Right lobe of liver (tissue), 6 donors: ENCODE results near the gene ANXA2R. TPM values are rescaled to one million over a fixed set of nuclear protein-coding genes. Genes with fewer than 3 reads are reported as not detected.
"Not testable (repeated sequence)": the region's sequence is repeated elsewhere in the genome, so short reads cannot be mapped to it uniquely, and the experiment has no call there.

Experiments
- ATAC-seq, 4 donors: fragments of 200-7000 bp; cut with Tn5 transposase; one replicate each; pipeline ENCODE4 v1.9.1; 2020; ENCODE audit warnings: mild to moderate bottlenecking in 4 of 4, moderate library complexity in 4 of 4
- DNase-seq, 3 donors: peaks; one replicate each; pipeline ENCODE4 v3.0.0-alpha.2; 2020
- H3K27ac ChIP-seq, 3 donors: fragments of 200-600 bp; one replicate each; pipeline ENCODE4 v1.8.0; 2022
- H3K27me3 ChIP-seq, 2 donors: fragments of 200-600 bp; one replicate each; pipeline ENCODE4 v1.8.0; 2022
- H3K36me3 ChIP-seq, 4 donors: fragments of 200-600 bp; sonication (generic) in 1 of 4; one replicate each; pipeline versions ENCODE4 v1.5.1 to v1.8.0; 2017 to 2022; ENCODE audit warnings: control low read depth in 1 of 4
- H3K4me1 ChIP-seq, 4 donors: fragments of 200-600 bp; sonication (generic) in 1 of 4; one replicate each; pipeline versions ENCODE4 v1.5.1 to v1.8.0; 2017 to 2022; ENCODE audit warnings: control low read depth in 1 of 4
- H3K4me3 ChIP-seq, 3 donors: fragments of 200-600 bp; one replicate each; pipeline ENCODE4 v1.8.0; 2022
- H3K9me3 ChIP-seq, 4 donors: fragments of 200-600 bp; sonication (generic) in 1 of 4; one replicate each; pipeline versions ENCODE4 v1.5.1 to v1.8.0; 2017 to 2022; ENCODE audit warnings: control low read depth in 1 of 4
- POLR2A ChIP-seq: fragments of 450-650 bp; IDR thresholded peaks from one replicate; pipeline ENCODE4 v1.6.1; 2017; ENCODE audit warnings: antibody characterized with exemption, mild to moderate bottlenecking
- WGBS: methylation state at CpG from one replicate; pipeline ENCODE4 v1.1.6; 2018; ENCODE audit warnings: low coverage, low lambda C conversion rate; ENCODE audit not compliant: insufficient coverage; ENCODE audit errors: missing lambda C conversion rate; 5-methylcytosine and 5-hydroxymethylcytosine counted together
- intact Hi-C, 2 donors: fragments of 100-400 bp; cut with DNase I; formaldehyde crosslinking; loops; one replicate each; pipeline versions ENCODE4 v1.11.2 to v1.14.1; 2022
- long read RNA-seq: library from polyadenylated mRNA; unstranded; transcript quantifications from one replicate; pipeline ENCODE4 v2.0.0, GENCODE V29; 2019
- total RNA-seq, 6 experiments: library from RNA; depleted of rRNA in 2 of 6; stranded (reverse); fragments of >200 nt in 2 of 6; fragmentation: NEBNext Ultra II Directional in 3 of 6; extraction: Animal tissue kit (Norgen Biotek cat#: 25700) in 3 of 6; gene quantifications; one replicate each; pipeline versions ENCODE4 v1.1.0 to v1.2.4, GENCODE V29; 2016 to 2023
- TF ChIP-seq, protein P1 (sequence below), 4 donors: fragments of 200-600 bp in 3 of 4; fragments of 450-650 bp in 1 of 4; IDR thresholded peaks; one replicate each; pipeline versions ENCODE4 v1.5.1 to v1.8.0; 2016 to 2022; ENCODE audit warnings: antibody characterized with exemption in 4 of 4, mild to moderate bottlenecking in 2 of 4
- donor health status: DM: no; HTN: yes; CAD: no.
- donor health status: DM: no; HTN: no; CAD: no.
- donor health status: DM: no; HTN: no; CAD: no.
- donor health status: DM: no; HTN: yes; CAD: no.
- donor health status: DM: no; HTN: yes; CAD: no.

The ANXA2R gene, protein sequence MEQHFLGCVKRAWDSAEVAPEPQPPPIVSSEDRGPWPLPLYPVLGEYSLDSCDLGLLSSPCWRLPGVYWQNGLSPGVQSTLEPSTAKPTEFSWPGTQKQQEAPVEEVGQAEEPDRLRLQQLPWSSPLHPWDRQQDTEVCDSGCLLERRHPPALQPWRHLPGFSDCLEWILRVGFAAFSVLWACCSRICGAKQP
- total RNA-seq, result 1 to 10 TPM in 1 of 6 experiments, under 1 TPM in 5; 0.21 to 1.1 (median 0.41) TPM
- long read RNA-seq, partial matches to known transcripts, result 0 of 1 reads
- long read RNA-seq, other reads (novel, unspliced or antisense), result 0 of 1 reads

DNA sequence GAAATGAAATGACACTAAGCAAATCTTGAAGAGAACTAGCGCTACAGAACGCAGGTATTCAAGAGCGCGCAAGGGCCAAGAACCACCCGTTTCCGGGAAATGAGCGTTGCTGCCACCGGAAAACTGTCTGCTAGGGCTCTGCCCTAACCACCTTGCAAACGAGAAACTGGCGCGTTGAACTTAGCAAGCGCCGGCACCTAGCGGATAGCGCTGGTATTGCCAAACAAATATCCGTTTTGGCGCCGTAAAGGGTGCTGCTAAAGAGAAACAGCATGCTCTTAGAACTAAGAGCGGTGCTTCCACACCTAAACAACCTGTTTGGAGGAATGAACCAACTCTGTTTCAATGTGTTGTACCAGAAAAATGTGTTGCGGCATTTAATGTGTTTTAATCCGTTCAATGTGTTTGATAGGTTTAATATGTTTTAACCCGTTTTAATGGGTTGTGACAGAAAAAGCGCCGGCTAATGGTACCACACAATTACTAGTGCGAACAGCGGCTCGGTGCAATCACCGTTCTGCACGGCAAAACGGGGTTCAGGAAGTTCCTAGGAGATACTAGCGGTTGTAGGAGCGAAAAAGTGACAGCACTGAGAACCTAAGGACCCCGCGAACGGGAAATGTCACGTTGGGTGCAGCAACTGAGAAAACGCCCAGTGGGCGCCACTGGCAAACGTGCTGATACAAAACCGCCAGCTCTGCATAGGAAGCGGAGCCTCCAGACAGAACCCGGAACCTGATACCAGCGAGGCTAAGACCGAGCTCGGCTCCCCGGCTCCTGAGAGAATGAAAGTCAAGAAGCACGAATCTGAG is at the start of gene ANXA2R:
Gene ANXA2R (minus strand): TSS at position 33 of the 812 bp plus-strand sequence. CDS start 273 bp downstream, outside the sequence.
- TF ChIP-seq POLR2A, result no peak
- TF ChIP-seq, protein P1, sequence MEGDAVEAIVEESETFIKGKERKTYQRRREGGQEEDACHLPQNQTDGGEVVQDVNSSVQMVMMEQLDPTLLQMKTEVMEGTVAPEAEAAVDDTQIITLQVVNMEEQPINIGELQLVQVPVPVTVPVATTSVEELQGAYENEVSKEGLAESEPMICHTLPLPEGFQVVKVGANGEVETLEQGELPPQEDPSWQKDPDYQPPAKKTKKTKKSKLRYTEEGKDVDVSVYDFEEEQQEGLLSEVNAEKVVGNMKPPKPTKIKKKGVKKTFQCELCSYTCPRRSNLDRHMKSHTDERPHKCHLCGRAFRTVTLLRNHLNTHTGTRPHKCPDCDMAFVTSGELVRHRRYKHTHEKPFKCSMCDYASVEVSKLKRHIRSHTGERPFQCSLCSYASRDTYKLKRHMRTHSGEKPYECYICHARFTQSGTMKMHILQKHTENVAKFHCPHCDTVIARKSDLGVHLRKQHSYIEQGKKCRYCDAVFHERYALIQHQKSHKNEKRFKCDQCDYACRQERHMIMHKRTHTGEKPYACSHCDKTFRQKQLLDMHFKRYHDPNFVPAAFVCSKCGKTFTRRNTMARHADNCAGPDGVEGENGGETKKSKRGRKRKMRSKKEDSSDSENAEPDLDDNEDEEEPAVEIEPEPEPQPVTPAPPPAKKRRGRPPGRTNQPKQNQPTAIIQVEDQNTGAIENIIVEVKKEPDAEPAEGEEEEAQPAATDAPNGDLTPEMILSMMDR (IDR thresholded peaks at IDR 0.05), result peak; percentile 57 to 77 (median 62)
- intact Hi-C loops, result no loop called here
- Histone ChIP-seq H3K4me1 (peaks cover 0 to 21% (median 0%) of the 10 kb centered on the region in 4 donors), H3K9me3 (no peaks in the 10 kb centered on the region), H3K27me3 (peaks cover 0 to 53% of the 10 kb centered on the region in 2 donors), H3K27ac (peak within 1 kb of the TSS; percentile 77 to 93 (median 91)), H3K36me3 (no peaks in the 10 kb centered on the region), H3K4me3 (peak within 1 kb of the TSS; percentile 53 to 59 (median 55))
- 4% methylated on average over 42 of the region's 47 CpGs for WGBS
- peak; percentile 61 to 68 (median 64) for ATAC-seq
- DNase-seq, result peak; percentile 82 to 83 (median 82)

DNA sequence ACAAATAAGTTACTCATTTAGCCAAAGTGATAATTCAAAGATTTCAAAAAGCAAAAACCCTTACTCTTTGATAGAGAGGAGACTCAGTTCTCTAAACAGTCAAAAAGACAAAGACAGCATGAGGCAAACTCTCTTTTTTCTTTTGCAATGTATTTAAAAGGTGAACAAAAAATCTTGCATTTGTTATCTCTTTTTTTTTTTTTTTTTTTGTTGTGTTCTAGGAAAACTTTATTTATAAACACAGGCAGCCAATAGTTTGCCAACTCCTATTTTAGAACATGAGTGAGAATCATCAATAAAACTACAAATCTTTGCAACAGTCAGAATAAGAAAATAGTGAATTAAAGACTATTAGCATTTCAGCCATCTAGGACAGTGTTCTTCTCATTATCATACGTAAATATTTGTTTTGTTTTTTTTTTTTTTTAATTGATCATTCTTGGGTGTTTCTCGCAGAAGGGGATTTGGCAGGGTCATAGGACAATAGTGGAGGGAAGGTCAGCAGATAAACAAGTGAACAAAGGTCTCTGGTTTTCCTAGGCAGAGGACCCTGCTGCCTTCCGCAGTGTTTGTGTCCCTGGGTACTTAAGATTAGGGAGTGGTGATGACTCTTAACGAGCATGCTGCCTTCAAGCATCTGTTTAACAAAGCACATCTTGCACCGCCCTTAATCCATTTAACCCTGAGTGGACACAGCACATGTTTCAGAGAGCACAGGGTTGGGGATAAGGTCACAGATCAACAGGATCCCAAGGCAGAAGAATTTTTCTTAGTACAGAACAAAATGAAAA is 46.2 kb upstream of the ANXA2R start:
- intact Hi-C loops, H3K4me3 ChIP-seq, H3K27ac ChIP-seq, ATAC-seq, H3K36me3 ChIP-seq, H3K9me3 ChIP-seq, H3K27me3 ChIP-seq, H3K4me1 ChIP-seq, DNase-seq: not testable (repeated sequence)
- 30% methylated on average over 2 of the region's 5 CpGs for WGBS

DNA sequence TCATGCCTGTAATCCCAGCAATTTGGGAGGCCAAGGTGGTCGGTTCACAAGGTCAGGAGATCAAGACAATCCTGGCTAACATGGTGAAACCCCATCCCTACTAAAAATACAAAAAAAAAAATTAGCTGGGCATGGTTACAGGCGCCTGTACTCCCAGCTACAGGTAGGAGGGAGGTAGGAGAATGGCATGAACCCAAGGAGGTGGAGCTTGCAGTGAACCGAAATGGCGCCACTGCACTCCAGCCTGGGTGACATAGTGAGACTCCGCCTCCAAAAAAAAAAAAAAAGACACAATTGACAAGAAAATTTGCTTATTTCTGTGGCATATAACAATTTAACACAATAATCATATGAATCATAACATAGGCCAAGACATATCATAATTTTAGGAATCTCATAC is 45.3 kb upstream of the ANXA2R start:
- Histone ChIP-seq H3K9me3 (no peaks in the 10 kb centered on the region), H3K4me3 (no peak overlapping the region), H3K27ac (no peak overlapping the region), H3K36me3 (peaks cover 0 to 2% (median under 1%) of the 10 kb centered on the region in 4 donors), H3K27me3 (no peaks in the 10 kb centered on the region), H3K4me1 (peaks cover 0 to 10% (median 2%) of the 10 kb centered on the region in 4 donors)
- ATAC-seq, result peak in 3 of 4 donors; percentile 33 to 59 (median 38)
- intact Hi-C loops, result no loop called here
- TF ChIP-seq POLR2A, result no peak
- TF ChIP-seq, protein P1 (IDR thresholded peaks at IDR 0.05), result no peak
- no peak for DNase-seq
- 90% methylated on average over 4 of the region's 5 CpGs for WGBS

DNA sequence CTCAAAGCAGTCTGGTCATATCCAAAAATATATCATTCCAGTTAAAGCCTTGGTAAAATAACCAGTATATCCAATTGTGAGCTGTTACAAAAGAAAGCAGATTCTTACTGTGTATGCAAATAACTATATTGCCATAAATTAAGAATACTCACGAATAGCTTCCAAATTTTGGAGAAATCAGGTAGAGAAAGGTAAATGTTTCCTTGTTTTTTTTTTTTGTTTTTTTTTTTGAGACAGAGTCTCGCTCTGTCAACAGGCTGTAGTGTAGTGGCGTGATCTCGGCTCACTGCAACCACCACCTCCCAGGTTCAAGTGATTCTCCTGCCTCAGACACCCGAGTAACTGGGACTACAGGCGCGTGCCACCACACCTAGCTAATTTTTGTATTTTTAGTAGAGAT is 44.3 kb upstream of the ANXA2R start:
- DNase-seq, H3K27ac ChIP-seq, H3K36me3 ChIP-seq, ATAC-seq, H3K4me3 ChIP-seq, H3K9me3 ChIP-seq, H3K27me3 ChIP-seq, H3K4me1 ChIP-seq, intact Hi-C loops: not testable (repeated sequence)
- WGBS, result 89% methylated on average over 5 of the region's 7 CpGs

DNA sequence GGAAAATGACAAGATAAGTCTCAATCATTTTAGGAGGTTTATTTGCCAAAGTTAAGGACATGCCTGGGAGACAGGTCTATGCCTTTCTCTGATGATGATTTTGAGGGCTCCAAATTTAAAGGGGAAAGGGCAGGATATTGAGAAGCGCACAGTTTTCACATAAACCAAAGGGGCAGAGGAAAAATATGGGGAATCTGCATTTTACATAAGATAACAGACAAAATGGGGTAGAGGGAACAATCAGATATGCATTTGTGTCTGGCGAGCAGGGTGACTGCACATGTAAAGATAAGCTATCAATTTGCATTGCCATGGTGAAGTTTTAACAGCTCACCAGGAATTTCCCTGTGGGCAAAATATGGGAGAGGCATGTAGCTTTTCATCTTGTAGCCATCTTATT is 41.2 kb upstream of the ANXA2R start:
- intact Hi-C loops, ATAC-seq, H3K9me3 ChIP-seq, H3K36me3 ChIP-seq, DNase-seq, H3K27ac ChIP-seq, H3K4me3 ChIP-seq, H3K27me3 ChIP-seq: not testable (repeated sequence)
- WGBS, result 89% methylated on average over 2 of the region's 2 CpGs
- peaks cover 0 to 19% (median 7%) of the 10 kb centered on the region in 4 donors for H3K4me1 ChIP-seq
